Osteocyte (in vitro differentiated cells): ENCODE measurements around the gene SPECC1. TPM values are rescaled to one million over a fixed set of nuclear protein-coding genes. Genes with fewer than 3 reads are reported as not detected.
"Not testable (repeated sequence)": the region's sequence is repeated elsewhere in the genome, so short reads cannot be mapped to it uniquely, and the experiment has no call there.

Experiments used
- DNase-seq: peaks from one replicate; pipeline ENCODE4 v3.0.0; 2021; ENCODE audit warnings: mixed read lengths; ENCODE audit not compliant: unreplicated experiment; ENCODE audit errors: extremely low spot score
- H3K27ac Mint-ChIP-seq: one replicate; pipeline ENCODE4 v1.8.0; 2021; ENCODE audit warnings: mild to moderate bottlenecking, mixed read lengths; ENCODE audit not compliant: unreplicated experiment
- H3K27me3 Mint-ChIP-seq: one replicate; pipeline ENCODE4 v1.8.0; 2021; ENCODE audit warnings: mixed read lengths; ENCODE audit not compliant: unreplicated experiment
- H3K36me3 Mint-ChIP-seq: one replicate; pipeline ENCODE4 v1.8.0; 2021; ENCODE audit warnings: mixed read lengths; ENCODE audit not compliant: unreplicated experiment
- H3K4me1 Mint-ChIP-seq: one replicate; pipeline ENCODE4 v1.8.0; 2021; ENCODE audit warnings: mixed read lengths; ENCODE audit not compliant: unreplicated experiment
- H3K4me3 Mint-ChIP-seq: one replicate; pipeline ENCODE4 v1.8.0; 2021; ENCODE audit warnings: mild to moderate bottlenecking, moderate library complexity, mixed read lengths; ENCODE audit not compliant: unreplicated experiment
- H3K9me3 Mint-ChIP-seq: one replicate; pipeline ENCODE4 v1.8.0; 2021; ENCODE audit warnings: mixed read lengths; ENCODE audit not compliant: unreplicated experiment
- CTCF ChIP-seq: fragments of 200-600 bp; sonication (generic); IDR thresholded peaks from 2 replicates; pipeline ENCODE4 v1.5.0; 2021; ENCODE audit warnings: antibody characterized with exemption, mild to moderate bottlenecking, moderate library complexity
- total RNA-seq: library from RNA; stranded (reverse); gene quantifications from 2 replicates; pipeline ENCODE4 v1.2.1, GENCODE V29; 2021

The SPECC1 gene
- total RNA-seq, 1 donor from 2014 or later: 12.1 TPM

GRCh38 chr17:20073055-20073979, 64.2 kb downstream of the SPECC1 start:
- Mint-ChIP-seq H3K27ac (no peak overlapping the region), H3K4me1 (peaks cover 8% of the 10 kb centered on the region), H3K36me3 (no peaks in the 10 kb centered on the region), H3K9me3 (no peaks in the 10 kb centered on the region), H3K4me3 (no peak overlapping the region), H3K27me3 (peaks cover 54% of the 10 kb centered on the region)
- TF ChIP-seq CTCF: no peak
- peak; percentile 73 for DNase-seq

- no peak overlapping the region for H3K27ac Mint-ChIP-seq
- H3K9me3 Mint-ChIP-seq: no peaks in the 10 kb centered on the region
- no peak overlapping the region for H3K4me3 Mint-ChIP-seq
- H3K4me1 Mint-ChIP-seq: peaks cover 8% of the 10 kb centered on the region
- H3K27me3 Mint-ChIP-seq: peaks cover 49% of the 10 kb centered on the region
- no peaks in the 10 kb centered on the region for H3K36me3 Mint-ChIP-seq
- no peak for TF ChIP-seq CTCF
- peak; percentile 54 for DNase-seq
Observed at GRCh38 chr17:20074001-20074400, 64.8 kb downstream of the SPECC1 start.

GRCh38 chr17:20074489-20074888, 65.3 kb downstream of the SPECC1 start:
- TF ChIP-seq CTCF: no peak
- Mint-ChIP-seq H3K4me1 (peaks cover 8% of the 10 kb centered on the region), H3K27ac (no peak overlapping the region), H3K36me3 (no peaks in the 10 kb centered on the region), H3K9me3 (no peaks in the 10 kb centered on the region), H3K27me3 (peaks cover 45% of the 10 kb centered on the region), H3K4me3 (no peak overlapping the region)
- DNase-seq: no peak

GRCh38 chr17:20076137-20076536, 67.0 kb downstream of the SPECC1 start:
- not testable (repeated sequence) for DNase-seq, H3K4me1 Mint-ChIP-seq, H3K36me3 Mint-ChIP-seq, H3K9me3 Mint-ChIP-seq, H3K4me3 Mint-ChIP-seq, H3K27ac Mint-ChIP-seq
- peaks cover 44% of the 10 kb centered on the region for H3K27me3 Mint-ChIP-seq

- H3K4me1 Mint-ChIP-seq: peaks cover 8% of the 10 kb centered on the region
- no peak overlapping the region for H3K27ac Mint-ChIP-seq
- H3K27me3 Mint-ChIP-seq: peaks cover 44% of the 10 kb centered on the region
- no peaks in the 10 kb centered on the region for H3K36me3 Mint-ChIP-seq
- peaks cover 2% of the 10 kb centered on the region for H3K9me3 Mint-ChIP-seq
- DNase-seq: no peak
- no peak overlapping the region for H3K4me3 Mint-ChIP-seq
- TF ChIP-seq CTCF: no peak
Observed at GRCh38 chr17:20077978-20078685, 69.0 kb downstream of the SPECC1 start.
